HG02885 (cell line): Measurements from ENCODE around the gene PCDHGC5.

Experiments
- ATAC-seq: cut with Tn5 transposase; IDR thresholded peaks from one replicate; pipeline ENCODE4 v1.9.1; 2021; ENCODE audit warnings: mild to moderate bottlenecking; ENCODE audit not compliant: unreplicated experiment, poor library complexity

Gene PCDHGC5

DNA sequence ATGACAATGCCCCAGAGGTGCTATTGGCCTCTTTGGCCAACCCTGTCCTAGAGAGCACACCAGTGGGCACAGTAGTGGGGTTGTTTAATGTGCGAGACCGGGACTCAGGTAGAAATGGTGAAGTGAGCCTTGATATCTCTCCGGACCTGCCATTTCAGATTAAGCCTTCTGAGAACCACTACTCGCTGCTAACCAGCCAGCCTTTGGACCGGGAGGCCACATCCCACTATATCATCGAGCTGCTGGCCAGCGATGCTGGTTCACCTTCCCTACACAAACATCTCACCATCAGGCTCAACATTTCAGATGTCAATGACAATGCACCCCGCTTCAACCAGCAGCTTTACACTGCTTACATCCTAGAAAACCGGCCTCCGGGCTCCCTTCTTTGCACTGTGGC is 1.4 kb downstream of the PCDHGC5 start:
- ATAC-seq: no peak

DNA sequence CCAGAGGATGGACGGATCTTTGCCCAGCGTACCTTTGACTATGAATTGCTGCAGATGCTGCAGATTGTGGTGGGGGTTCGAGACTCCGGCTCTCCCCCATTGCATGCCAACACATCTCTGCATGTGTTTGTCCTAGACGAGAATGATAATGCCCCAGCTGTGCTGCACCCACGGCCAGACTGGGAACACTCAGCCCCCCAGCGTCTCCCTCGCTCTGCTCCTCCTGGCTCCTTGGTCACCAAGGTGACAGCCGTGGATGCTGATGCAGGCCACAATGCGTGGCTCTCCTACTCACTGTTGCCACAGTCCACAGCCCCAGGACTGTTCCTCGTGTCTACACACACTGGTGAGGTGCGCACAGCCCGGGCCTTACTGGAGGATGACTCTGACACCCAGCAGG is 1.9 kb downstream of the PCDHGC5 start:
- no peak for ATAC-seq

GRCh38 chr5:141491323-141492167 is 2.7 kb downstream of the PCDHGC5 start:
- ATAC-seq: peak; percentile 13

- peak; percentile 52 for ATAC-seq
These were observed 3.4 kb downstream of the PCDHGC5 start for GRCh38 chr5:141492168-141492885.

DNA sequence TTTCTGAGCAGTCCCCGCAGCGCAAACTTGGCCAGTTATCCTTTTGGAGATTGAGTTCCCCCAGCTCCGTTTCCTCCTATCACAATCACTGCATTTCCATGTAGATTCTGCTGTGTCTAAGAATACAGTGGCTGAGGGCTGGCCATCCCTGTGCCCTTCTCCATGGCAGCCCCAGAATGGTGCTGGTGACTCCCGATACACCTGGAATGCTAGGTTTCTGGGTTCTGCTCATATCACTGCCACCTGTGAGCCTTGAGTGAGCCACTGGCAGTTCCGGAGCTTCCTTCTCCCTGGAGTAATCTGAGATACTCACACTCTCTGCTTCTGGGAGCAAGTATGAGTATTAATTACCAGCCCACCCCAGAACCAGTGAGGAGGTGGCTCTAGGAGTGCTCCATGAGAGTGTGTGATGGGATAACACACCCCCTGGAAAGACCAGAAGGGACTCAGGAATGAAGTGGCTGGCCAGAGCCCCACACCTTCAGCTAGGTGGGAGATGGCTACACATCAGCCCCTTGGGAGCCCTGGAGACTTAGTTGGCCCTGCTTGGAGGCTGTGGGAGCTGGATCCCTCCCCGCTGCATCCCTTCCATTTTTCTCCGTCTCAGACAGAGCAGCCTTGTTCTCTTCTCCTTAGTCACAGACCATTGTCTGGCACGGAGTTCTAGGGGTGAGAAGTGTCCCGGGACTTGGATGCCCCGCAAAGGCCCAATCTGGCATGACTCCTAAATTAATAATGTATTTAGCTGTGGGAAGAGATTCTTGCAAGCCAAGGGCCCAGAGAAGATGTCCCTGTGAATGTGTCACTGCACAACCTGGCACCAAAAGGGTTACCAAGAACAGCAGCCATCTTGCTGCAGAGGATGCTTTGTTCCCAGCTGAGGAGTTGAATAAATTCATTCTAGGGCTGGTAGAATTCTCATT is 4.9 kb downstream of the PCDHGC5 start:
- ATAC-seq: no peak

GRCh38 chr5:141494761-141495452 is 6.0 kb downstream of the PCDHGC5 start:
- ATAC-seq: no peak

- no peak for ATAC-seq
These were observed 6.6 kb downstream of the PCDHGC5 start for GRCh38 chr5:141495453-141495811.

DNA sequence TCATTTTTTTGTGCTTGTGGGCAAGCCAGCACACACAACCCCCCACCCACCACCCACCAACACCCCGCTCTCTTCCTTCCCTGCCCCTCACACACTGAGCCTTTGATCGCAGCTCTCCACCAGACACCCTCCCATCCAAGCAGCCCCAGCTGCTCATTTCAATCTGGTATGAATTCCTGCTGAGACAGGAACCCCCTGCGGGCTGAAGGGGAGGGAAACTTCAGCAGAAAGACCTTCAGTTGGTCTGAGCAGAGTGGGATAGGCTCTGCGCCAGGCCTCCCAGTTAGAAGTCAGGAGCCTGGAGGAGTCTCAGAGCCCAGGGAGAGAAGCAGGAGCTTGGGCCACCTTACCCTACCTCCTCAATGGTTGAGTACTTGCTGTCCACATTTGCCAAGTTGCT is 7.2 kb downstream of the PCDHGC5 start:
- no peak for ATAC-seq

- no peak for ATAC-seq
These were observed 12.9 kb downstream of the PCDHGC5 start for GRCh38 chr5:141501761-141502160.

- ATAC-seq: no peak
These were observed 14.8 kb downstream of the PCDHGC5 start for GRCh38 chr5:141503681-141504080.

DNA sequence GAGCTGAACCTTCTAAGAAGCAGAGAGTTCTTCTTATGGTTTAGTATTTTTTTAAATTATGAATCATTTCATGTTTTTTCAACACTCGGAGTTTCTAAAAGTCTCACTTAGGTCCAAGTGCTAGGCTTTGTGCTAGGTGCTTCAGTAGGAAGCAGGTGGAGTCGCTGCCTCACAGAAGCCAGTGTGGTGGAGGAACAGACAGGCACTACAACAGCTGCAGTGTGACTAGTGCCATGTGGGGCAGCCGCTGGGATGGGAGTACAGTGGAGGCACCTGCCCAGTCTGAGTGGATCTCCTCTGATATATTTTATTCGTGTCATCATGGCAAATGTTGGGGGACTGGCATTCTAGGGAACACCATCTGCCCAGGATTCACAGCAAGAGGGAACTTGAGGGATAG is 15.3 kb downstream of the PCDHGC5 start:
- ATAC-seq: no peak

DNA sequence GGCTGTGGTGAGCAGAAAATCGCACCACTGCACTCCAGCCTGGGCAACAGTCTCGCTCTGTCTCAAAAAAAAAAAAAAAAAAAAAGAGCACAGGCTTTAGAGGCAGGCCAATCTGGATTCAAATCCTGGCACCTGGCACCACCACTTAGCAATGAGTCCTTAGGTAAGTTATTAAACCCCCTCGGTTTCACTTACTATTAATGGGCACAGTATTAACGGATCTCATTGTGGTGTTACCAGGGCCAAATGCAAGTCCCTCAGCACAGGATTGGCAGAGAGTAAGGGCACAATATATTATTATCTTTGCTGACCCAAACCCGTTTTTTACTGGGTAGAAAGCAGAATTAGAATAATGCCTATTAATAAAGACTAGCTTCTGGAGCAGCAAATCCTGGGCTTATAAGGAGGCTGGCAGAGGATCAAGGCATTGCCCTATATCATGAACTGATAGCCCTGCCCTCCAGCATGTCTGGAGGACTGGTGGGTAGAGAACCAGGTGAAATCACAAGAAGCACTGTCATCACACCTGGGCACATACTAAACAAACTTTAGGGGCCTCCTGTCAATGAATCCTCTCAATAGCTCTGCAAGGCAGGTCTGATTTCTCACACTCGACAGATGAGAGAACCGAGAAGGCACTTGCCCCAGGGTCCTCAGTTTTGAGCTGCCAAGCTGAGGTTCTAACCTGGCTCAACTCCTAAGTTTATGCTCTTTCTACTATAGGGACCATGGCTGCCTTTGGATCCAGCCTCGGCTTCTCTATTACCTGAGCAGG is 17.7 kb downstream of the PCDHGC5 start:
- ATAC-seq: no peak

DNA sequence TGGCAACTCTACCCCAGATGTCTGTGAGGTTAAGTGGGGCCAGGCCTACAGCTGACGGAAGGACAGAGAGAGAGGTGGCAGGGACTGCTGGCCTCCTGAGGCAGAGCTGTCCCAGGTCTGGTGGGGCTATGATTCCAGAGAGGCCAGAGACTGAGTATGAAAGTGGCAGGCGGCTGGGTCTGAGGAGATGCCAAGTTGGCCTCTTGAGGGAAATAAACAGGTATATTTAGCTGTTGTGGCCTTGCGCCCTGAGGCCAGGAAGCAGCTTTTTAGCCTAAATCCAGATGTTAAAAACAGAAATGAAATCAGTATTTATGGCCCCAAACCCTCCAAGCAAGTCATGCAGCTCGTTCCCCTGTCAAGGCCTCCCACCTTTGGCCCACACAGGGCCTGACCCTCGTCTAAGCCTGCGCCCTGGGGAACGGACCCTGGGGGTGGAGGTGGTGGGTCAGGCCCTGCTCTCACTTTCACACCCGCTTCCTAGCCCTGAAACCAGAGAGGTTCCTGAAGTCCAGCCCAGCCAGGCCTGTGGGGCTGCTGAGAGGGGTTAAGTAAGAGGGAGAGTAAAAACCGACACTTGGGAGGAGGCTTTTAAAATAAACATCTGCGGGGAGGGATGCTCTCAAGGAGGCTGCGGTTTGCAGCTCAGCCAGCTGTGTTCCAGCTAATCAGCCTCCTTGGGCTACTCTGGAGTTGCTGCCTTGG is 18.7 kb downstream of the PCDHGC5 start:
- ATAC-seq: peak; percentile 63

- no peak for ATAC-seq
These were observed 19.5 kb downstream of the PCDHGC5 start for GRCh38 chr5:141508440-141508797.

DNA sequence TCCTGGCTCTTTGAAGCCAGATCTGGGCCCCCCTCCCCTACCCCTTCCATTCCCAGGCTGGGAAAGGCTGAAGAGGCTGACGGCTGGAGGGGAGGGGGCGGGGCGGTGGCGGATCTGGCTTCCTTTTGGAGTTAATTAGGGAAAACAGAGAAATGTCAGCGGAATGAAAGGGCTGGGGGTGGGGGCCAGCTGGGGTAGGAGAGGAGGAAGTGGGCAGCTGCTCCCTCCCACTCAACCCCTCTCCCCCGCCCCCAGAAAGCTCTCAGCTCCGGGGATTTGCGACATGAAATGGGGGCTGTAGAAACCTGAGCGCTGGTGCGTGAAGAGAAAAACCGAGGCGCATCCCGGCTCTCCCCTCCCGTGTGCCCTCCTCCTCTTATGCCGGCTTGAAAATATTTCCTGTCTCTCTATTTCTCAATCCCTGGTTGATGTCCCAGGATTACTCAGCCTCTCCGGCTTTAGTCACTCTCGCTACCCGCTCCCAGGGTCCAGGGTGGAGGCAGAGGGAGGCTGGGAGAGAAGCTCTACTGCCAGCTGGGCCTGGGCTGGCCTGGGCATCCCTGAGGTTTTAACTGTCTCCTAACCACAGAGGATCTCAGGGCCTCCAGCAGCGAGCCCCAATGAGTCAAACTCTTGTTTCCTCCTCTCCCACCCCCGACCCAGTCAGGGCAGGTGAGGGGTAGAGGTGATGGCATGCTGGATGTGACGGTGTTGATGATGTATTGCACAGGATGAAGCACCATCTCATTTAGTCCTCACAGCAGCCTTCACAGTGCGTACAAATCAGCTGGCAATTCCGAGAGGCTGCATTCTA is 20.1 kb downstream of the PCDHGC5 start:
- no peak for ATAC-seq

GRCh38 chr5:141510160-141510559 is 21.3 kb downstream of the PCDHGC5 start:
- ATAC-seq: no peak

GRCh38 chr5:141510850-141511601 is 22.1 kb downstream of the PCDHGC5 start:
- ATAC-seq: peak; percentile 11
